GM23248 (cell line): ENCODE results near the gene BTNL3.

Experiments used
- EZH2 ChIP-seq: fragments of 200-600 bp; sonication (generic); IDR thresholded peaks from 2 replicates; pipeline ENCODE4 v1.6.1; 2018; ENCODE audit warnings: antibody characterized with exemption, mild to moderate bottlenecking; ENCODE audit not compliant: insufficient read depth, poor library complexity, severe bottlenecking
- EZH2phosphoT487 ChIP-seq: fragments of 200-600 bp; sonication (generic); IDR thresholded peaks from 2 replicates; pipeline ENCODE4 v1.6.1; 2018; ENCODE audit warnings: antibody characterized with exemption, moderate library complexity, mild to moderate bottlenecking, low read depth; ENCODE audit not compliant: insufficient read depth

- TF ChIP-seq EZH2phosphoT487 (no peak), EZH2 (no peak)
Observed at GRCh38 chr5:181047921-181048320, 59.3 kb downstream of the BTNL3 start.
